Activated CD8-positive, alpha-beta T cell treated with anti-CD3 and anti-CD28 coated beads for 36 hours (primary cell): ENCODE data around the gene MED31. TPM values are rescaled to one million over a fixed set of nuclear protein-coding genes. Genes with fewer than 3 reads are reported as not detected.
A peak's percentile ranks its signal among the peaks of the same experiment; 100 is the strongest.

ENCODE experiments used
- ATAC-seq: fragments of 200-7000 bp; cut with Tn5 transposase; one replicate; pipeline ENCODE4 v1.10.0; 2021; ENCODE audit warnings: mild to moderate bottlenecking, moderate library complexity
- CTCF ChIA-PET: fragments of 350-600 bp; sonication (Branson Sonifier 250); formaldehyde crosslinking; loops from one replicate; lab custom pipeline; 2021; ENCODE audit warnings: antibody characterized with exemption; lab: Charles Lee
- POLR2A ChIA-PET: fragments of 350-600 bp; sonication (Branson Sonifier 250); formaldehyde crosslinking; loops from one replicate; lab custom pipeline; 2021; ENCODE audit warnings: antibody characterized with exemption; lab: Charles Lee
- DNase-seq: peaks from one replicate; pipeline ENCODE4 v3.0.0-alpha.2; 2020
- H3K27ac Mint-ChIP-seq: one replicate; pipeline ENCODE4 v1.8.0; 2021; ENCODE audit warnings: mild to moderate bottlenecking, mixed read lengths
- H3K27me3 Mint-ChIP-seq: one replicate; pipeline ENCODE4 v1.8.0; 2021; ENCODE audit warnings: mixed read lengths
- H3K36me3 Mint-ChIP-seq: one replicate; pipeline ENCODE4 v1.8.0; 2021; ENCODE audit warnings: low read depth, mixed read lengths
- H3K4me1 Mint-ChIP-seq: one replicate; pipeline ENCODE4 v1.8.0; 2021; ENCODE audit warnings: low read depth, mixed read lengths
- H3K4me3 Mint-ChIP-seq: one replicate; pipeline ENCODE4 v1.8.0; 2021; ENCODE audit warnings: mild to moderate bottlenecking, moderate library complexity, mixed read lengths
- H3K9me3 Mint-ChIP-seq: one replicate; pipeline ENCODE4 v1.8.0; 2021; ENCODE audit warnings: mixed read lengths
- intact Hi-C: fragments of 100-400 bp; cut with micrococcal nuclease; formaldehyde crosslinking; loops from one replicate; pipeline ENCODE4 v1.10.0; 2022
- total RNA-seq, 2 experiments: library from RNA; stranded (reverse); gene quantifications; one replicate each; pipeline ENCODE4 v1.2.3, GENCODE V29; 2021
- TF ChIP-seq, protein P1 (sequence below): fragments of 200-600 bp; IDR thresholded peaks from one replicate; pipeline ENCODE4 v1.8.0; 2022; ENCODE audit warnings: antibody characterized with exemption, mild to moderate bottlenecking

The MED31 gene
- total RNA-seq, 2 experiments from 2014 or later = 21.0 to 24.4 TPM

DNA sequence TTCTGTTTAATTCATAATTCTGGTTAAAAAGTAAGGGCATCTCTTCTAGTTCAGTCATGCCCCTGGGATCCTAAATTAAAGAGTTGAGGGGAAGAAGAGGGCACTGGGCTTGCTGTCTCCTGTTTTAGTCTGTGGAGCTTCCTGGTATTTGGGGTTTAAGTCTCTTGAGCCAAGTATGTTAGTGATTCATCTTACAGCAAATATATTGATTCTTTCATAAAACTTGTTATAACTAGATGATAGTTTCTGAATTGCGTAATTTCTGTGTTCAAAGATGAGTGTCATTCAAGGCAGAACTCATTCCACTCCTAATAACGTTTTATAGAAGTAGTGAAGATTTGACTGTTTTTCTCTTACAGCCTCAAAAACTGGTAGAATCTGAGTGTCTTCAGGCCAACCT, 8.8 kb downstream of the MED31 start:
- Mint-ChIP-seq H3K27me3 (no peaks in the 10 kb centered on the region), H3K9me3 (no peaks in the 10 kb centered on the region), H3K4me3 (peak overlapping the region; percentile 89), H3K27ac (peak overlapping the region; percentile 97), H3K36me3 (peaks cover 37% of the 10 kb centered on the region), H3K4me1 (peaks cover 58% of the 10 kb centered on the region)
- ChIA-PET CTCF (interaction anchor here (2.2 kb wide), 1 partner anchor 8 kb away, joined by 11 read pairs; the partner anchor contains the start of genes C17orf100 and MED31), POLR2A (interaction anchor here (4.1 kb wide), 1 partner anchor 8 kb away, joined by 28 read pairs; the partner anchor contains the start of genes C17orf100 and MED31)
- no peak for DNase-seq
- intact Hi-C loops = loop anchor here (10.0 kb wide), 1 partner anchor 168 kb away; no protein-coding TSS in a partner anchor
- TF ChIP-seq, protein P1, sequence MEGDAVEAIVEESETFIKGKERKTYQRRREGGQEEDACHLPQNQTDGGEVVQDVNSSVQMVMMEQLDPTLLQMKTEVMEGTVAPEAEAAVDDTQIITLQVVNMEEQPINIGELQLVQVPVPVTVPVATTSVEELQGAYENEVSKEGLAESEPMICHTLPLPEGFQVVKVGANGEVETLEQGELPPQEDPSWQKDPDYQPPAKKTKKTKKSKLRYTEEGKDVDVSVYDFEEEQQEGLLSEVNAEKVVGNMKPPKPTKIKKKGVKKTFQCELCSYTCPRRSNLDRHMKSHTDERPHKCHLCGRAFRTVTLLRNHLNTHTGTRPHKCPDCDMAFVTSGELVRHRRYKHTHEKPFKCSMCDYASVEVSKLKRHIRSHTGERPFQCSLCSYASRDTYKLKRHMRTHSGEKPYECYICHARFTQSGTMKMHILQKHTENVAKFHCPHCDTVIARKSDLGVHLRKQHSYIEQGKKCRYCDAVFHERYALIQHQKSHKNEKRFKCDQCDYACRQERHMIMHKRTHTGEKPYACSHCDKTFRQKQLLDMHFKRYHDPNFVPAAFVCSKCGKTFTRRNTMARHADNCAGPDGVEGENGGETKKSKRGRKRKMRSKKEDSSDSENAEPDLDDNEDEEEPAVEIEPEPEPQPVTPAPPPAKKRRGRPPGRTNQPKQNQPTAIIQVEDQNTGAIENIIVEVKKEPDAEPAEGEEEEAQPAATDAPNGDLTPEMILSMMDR = no peak
- ATAC-seq = no peak

DNA sequence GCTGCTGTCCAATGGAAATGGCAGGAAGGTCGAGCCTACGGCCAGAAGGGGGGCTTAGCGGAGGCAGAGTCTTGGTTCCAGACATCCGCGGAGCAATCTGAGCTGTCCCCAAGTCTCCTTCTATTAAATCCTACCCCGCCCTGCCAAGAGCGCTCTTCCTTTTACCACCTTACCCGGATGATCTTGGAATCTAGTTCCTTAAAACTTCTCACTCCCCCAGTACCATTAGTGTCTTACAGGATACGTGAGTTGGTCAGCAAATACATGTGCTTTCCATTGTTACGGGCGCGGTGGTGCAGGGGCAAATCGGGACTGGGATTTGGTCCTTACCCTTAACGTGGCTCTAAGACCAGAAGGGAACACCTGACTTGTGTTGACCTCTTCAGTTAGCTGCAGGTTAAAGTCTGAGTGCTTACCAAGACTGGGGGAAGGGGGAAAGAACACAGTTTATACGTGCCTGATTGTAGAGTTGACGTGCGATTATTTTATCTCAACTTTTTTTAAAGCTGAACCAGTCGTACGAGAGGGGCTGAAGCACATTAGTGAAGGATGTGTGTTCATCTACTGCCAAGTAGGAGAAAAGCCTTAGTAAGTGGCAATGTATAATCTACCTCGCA, 10.1 kb downstream of the MED31 start:
- H3K9me3 Mint-ChIP-seq = no peaks in the 10 kb centered on the region
- H3K27me3 Mint-ChIP-seq = no peaks in the 10 kb centered on the region
- intact Hi-C loops = loop anchor here (10.0 kb wide), 1 partner anchor 167 kb away; no protein-coding TSS in a partner anchor
- peaks cover 37% of the 10 kb centered on the region for H3K36me3 Mint-ChIP-seq
- H3K27ac Mint-ChIP-seq = peak overlapping the region; percentile 97
- CTCF ChIA-PET = interaction anchor here (0.8 to 2.2 kb wide), 4 partner anchors 9 to 553 kb away, joined by 3 to 11 read pairs (median 4); partner anchors contain the start of genes C17orf100 and MED31
- ATAC-seq (no peak), DNase-seq (no peak)
- peak overlapping the region; percentile 89 for H3K4me3 Mint-ChIP-seq
- peaks cover 62% of the 10 kb centered on the region for H3K4me1 Mint-ChIP-seq
- TF ChIP-seq, protein P1 = no peak
- POLR2A ChIA-PET = interaction anchor here (0.8 to 4.1 kb wide), 7 partner anchors 9 to 92 kb away, joined by 3 to 28 read pairs (median 4); partner anchors contain the start of genes C17orf100 and MED31

GRCh38 chr17:6640536-6641246, 10.7 kb downstream of the MED31 start, which contains the start of the genes KIAA0753 and TXNDC17:
KIAA0753 (minus strand) TSS chr17:6640711; CDS start chr17:6635103, 5,608 bp downstream.
TXNDC17 (plus strand) TSS chr17:6641060; CDS start chr17:6641083, 23 bp downstream.
- ChIA-PET CTCF (interaction anchor here (1.3 to 2.2 kb wide), 3 partner anchors 10 to 381 kb away, joined by 3 to 11 read pairs (median 4); partner anchors contain the start of genes C17orf100 and MED31), POLR2A (interaction anchor here (1.0 to 4.1 kb wide), 5 partner anchors 10 to 91 kb away, joined by 3 to 28 read pairs (median 5); partner anchors contain the start of genes C17orf100 and MED31)
- peak within 1 kb of the TSS; percentile 97 for H3K27ac Mint-ChIP-seq
- no peaks in the 10 kb centered on the region for H3K27me3 Mint-ChIP-seq
- intact Hi-C loops = loop anchor here (10.0 kb wide), 1 partner anchor 166 kb away; no protein-coding TSS in a partner anchor
- ATAC-seq = peak; percentile 89
- peaks cover 37% of the 10 kb centered on the region for H3K36me3 Mint-ChIP-seq
- H3K4me1 Mint-ChIP-seq = peaks cover 58% of the 10 kb centered on the region
- peak within 1 kb of the TSS; percentile 89 for H3K4me3 Mint-ChIP-seq
- no peaks in the 10 kb centered on the region for H3K9me3 Mint-ChIP-seq
- DNase-seq = peak; percentile 97
- TF ChIP-seq, protein P1 = no peak

- Mint-ChIP-seq H3K4me3 (peak overlapping the region; percentile 89), H3K4me1 (peaks cover 53% of the 10 kb centered on the region), H3K27me3 (no peaks in the 10 kb centered on the region), H3K36me3 (peaks cover 35% of the 10 kb centered on the region), H3K9me3 (no peaks in the 10 kb centered on the region), H3K27ac (peak overlapping the region; percentile 97)
- CTCF ChIA-PET = interaction anchor here (1.0 to 1.4 kb wide), 2 partner anchors 65 to 381 kb away, joined by 3 read pairs; no protein-coding TSS in a partner anchor
- ATAC-seq (peak; percentile 24), DNase-seq (peak; percentile 41)
- TF ChIP-seq, protein P1 = no peak
- POLR2A ChIA-PET = interaction anchor here (2.0 to 4.1 kb wide), 2 partner anchors 11 to 12 kb away, joined by 5 to 28 read pairs; partner anchors contain the start of genes C17orf100 and MED31
- intact Hi-C loops = loop anchor here (10.0 kb wide), 1 partner anchor 165 kb away; no protein-coding TSS in a partner anchor
Measured at GRCh38 chr17:6639586-6640535, 11.5 kb downstream of the MED31 start.
